Medulla oblongata (tissue), 1 donor: ENCODE results near the gene NHERF1.
A peak's percentile ranks its signal among the peaks of the same experiment; 100 is the strongest.

Source experiments
- DNase-seq: peaks from one replicate; pipeline ENCODE4 v3.0.0-alpha.2; 2015; ENCODE audit errors: extremely low spot score

The NHERF1 gene

DNA sequence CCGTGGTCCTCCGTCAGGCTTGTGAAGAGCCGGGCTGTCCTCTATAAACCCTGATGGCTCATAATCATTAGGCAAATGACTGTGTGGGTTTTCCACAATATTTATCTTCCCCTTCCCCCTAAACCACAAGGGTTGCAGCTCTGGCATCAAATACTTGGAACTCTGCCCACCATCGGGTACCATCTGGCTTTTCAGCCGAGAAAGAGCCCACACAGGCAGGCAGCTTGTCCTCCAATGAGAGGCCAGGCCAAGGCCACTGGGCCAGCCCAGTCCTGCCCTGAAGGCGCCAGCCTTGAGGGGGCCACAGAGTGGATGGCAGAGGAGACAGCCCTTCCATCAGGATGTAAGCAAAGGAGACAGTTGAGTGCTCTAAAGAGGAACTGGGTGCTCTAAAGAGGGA lies 59.5 kb downstream of the NHERF1 start:
- DNase-seq: peak; percentile 63

DNA sequence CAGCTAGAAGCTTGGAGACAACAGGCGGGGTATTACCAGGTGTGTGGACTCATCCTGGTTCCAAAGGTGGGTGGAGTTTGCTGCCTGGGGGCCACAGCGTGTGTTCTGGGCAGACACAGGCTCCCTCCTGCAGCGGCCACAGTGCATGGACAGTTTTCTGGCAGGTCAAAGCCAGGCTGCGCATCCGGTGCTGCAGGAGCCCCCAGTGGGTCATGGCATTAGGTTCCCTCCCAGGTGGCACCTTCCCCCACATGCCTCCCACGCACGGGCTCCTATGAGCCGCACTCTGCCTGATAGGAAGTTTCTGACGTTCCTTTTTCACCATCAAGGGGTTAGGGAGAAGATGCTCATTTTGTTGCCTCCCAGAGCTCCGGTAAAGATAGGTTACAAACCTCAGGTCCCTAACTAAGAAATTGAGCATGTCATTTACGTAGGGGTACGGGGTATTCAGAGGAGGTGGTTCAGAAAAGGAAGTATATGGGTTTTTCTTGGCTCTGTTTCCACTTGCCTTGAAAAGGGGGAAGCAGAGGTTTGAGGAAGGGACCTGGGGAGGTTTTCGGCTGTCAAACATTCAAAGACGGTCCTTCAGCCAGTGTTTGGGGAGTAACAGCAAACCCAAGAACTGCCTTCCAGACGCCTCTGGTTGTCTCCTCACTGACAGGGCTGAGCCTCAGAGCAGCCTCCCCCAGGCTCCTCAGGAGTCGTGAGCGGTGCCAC lies 60.4 kb downstream of the NHERF1 start:
- no peak for DNase-seq

DNA sequence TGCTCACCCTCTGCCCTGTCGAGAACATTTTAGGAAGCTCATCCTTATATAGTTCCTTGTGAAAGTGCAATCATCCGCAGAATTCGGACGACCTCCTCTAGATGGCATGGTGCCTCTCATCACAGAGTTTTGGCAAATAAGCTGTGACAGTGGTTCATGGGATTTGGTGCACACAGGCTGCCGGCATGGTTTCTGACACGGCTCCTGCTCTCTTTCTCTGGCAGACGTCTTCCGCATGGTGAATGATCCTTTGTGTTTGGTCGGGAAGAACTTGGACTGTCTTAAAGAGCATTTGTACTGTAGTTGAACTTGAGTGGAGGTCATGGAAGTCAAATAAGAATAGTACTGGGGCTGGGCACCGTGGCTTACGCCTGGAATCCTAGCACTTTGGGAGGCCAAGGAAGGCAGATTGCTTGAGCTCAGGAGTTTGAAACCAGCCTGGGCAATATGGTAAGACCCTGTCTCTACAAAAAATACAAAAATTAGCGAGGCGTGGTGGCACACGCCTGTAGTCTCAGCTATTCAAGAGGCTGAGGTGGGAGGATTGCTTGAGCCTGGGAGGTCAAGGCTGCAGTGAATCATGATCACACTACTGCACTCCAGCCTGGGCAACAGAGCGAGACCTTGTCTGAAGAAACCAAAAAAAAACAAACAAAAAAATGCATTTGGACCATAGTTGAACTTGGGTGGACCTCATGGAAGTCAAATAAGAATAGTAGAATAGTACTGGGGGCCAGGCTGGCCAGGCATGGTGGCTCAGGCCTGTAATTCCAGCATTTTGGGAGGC lies 62.5 kb downstream of the NHERF1 start:
- DNase-seq: peak; percentile 80

DNA sequence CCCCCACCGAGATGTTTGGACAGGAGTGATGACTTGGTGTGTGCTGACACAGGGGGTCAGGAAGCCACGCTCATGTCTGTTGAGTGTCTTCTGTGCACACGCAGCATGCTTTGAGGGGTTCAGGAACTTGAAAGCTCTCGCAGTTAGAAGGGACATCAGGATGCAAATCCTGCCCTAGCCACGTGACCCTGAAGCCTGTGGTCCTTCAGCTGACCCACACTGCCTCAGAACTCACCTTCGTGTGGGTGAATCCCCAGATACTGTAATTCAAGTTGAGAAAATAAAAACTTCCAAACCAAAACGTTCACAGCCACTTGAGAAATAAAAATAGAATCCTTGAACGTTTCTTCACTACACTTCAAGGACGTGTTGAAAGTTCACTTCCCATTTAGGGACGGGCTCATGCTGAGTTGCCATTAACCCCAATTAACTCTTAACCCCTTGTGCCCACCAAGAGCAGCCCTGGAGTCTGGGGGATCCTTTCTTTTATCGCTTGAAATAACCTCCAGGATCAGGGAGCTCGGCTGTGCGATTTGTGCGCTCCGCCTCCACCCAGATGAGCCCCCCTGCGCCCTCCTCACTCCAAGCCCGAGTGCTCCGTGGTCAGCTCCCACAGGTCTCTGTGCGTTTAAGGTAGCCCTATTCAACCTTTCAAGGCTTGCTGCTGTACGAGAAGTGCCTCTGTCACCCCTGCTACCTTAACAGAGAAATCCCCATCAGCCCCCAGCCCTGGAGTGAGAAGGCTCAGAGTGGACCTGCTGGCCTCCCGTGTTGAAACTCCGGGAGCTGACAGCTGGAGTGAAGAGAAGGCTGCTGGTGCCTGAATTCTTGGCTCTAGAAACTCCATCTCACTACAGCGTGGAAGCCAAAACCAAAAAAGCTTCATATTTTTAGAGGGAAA lies 63.9 kb downstream of the NHERF1 start:
- no peak for DNase-seq

DNA sequence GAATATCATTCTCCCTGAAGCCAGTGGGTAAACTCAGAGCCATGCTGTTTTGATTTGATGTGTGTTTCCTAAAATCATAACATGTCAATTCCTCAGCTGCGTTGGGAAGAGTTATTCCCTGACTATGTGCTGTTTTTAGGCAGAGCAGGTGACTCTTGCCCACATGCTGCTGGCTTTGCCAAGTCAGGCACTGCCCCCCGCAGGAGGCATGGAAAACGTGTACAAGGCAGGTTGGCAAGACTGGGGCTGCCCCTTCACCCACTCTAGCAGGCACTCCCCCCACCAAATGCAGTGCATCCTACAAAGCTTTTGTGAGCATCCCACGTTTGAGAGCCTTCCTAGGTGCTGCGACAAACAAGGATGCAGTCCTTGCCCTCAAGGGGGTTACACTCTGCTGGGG lies 66.0 kb downstream of the NHERF1 start:
- no peak for DNase-seq

DNA sequence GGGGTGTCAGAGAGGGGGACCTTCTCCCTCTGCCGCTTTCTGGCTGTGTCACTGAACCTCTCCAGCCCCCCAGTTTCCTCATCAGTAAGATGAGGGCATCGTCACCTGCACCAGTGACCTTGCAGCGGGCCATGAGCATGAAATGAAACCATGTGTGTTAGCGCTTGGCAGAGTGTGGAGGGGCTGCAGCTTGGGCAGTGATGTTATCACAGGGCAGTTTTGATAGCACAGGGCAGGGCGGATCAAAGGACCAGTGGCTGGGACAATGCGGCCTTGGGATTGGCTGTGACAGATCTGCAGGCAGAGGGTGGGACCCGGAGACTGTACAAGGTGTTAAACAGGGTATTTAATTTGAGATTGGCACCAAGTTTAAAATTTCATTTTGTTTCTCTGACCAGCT lies 66.6 kb downstream of the NHERF1 start:
- DNase-seq: no peak

DNA sequence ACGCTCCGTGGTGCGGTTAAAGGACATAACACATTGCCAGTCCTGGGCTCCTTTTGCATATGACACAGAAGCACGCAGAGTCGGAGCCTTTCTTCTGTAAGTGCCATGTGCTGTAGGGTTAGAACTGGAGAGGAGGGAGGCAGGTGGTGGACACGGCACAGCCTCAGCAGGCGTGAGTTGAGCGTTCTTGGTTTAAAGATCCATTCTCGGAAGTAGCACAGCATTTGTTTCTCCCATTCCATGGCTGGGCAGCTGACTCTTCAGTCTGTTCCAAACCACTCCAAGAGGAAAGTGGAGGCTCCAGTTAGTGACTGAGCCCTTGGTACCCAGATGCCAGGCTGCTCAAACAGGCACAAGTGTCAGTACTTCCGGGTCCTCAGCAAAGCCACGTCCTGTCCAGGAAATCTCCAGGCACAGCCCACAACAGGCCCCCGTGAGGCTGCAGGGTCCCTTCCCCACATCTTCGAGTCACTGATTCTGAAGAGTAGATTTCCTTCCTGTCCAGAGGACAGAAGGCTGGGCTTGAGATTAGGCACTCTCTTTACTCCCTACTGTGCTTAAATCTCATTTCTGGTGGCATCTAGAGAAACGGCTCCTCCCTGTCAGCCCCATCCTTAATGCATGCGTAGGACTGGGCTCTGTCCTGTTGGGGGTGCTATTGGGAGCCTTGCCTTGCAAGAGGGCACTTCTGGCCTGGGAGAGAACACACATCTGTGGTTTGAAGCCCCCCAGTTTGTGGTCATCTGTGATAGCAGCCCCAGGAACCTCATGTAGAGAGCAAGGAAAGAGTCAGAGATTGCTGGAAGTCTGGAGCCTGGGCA lies 67.3 kb downstream of the NHERF1 start:
- no peak for DNase-seq

DNA sequence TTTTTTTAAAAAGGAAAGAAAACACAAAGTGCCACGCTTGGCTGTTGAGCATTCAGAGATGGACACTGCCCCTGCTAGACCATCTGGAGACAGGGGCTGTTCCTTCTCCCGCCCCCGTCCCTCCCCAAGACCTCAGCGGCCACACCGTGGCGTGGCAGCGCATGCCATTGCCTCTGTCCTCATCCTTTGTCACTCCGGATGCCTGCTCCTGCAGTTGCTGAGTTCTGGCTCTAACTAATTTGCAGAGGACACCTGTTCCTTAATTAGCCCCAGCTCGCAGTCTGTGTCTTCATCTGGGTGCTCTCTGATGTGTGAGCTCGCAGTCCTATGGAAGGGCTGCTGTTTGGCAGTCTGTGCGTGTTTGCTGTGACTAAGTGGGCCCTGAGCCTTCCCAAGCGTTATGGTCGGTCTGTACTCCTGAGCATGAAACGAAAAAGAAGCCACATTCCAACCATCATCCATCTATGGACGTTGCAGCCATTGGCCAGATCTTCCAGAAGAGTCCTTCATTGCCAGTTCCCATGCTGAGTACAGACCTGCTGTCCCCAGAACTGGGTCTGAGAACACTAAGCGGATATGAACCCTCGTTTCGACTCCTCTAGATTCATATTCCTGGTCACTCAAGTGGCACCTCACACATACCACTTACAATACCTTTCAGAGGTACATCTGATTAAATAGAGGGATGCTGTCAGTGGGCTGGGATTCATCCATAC lies 68.6 kb downstream of the NHERF1 start:
- no peak for DNase-seq

DNA sequence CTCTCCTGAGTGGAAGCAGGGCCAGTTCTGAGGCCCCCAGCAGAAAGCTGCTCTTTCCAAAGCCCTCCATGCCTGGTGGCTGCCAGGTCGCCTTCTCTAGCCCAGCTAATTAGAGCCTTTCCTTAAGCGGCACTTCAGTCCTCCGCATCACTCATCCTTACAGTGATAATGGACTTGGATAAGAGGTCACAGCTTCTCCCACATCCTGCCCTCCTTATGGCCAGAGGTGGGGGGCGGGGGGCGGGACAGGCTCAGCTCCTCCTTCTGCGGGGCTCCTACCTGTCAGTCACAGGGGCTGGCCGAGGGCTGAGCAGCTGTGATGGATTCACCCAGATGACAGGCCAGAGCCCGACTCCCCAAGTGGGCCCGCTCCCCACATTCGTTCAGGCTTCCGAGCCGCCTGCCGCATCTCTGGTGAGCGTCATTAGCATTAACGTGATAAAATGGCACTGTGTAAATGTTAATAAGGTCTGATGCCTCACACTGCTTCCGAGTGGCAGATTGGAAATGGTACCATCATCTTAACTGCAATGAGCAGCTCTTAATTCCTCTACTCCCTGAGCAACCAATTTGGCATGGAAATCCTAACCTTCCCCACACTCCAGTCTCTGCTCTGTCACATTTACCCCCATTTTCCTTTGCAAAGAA lies 70.0 kb downstream of the NHERF1 start:
- no peak for DNase-seq
